Measurements from ENCODE around the gene HGS. TPM values are rescaled to one million over a fixed set of nuclear protein-coding genes. Genes with fewer than 3 reads are reported as not detected.

The HGS gene
- total and polyA plus RNA-seq, 2 of the 13 experiments (the other 11 are each of a cell fraction or from before 2014, with no cell fraction given) = 73.3 to 78.1 TPM

GRCh38 chr17:81711814-81712467 is 28.1 kb downstream of the HGS start, which contains the start of gene SLC25A10 (continued):
- 0 out of 2 replicates have a peak, but pooled peaks have one; percentile 21 for TF ChIP-seq FIP1L1 (IDR thresholded peaks at IDR 0.05; ENCODE audit: borderline replicate concordance, insufficient read depth, low read depth, low read length)
- TF ChIP-seq PHF21A (CRISPR knock-in tag; IDR thresholded peaks at IDR 0.05) = peak; percentile 90
- TF ChIP-seq ZNF282 (IDR thresholded peaks at IDR 0.05; ENCODE audit: partially characterized antibody) = no peak
- TF ChIP-seq NBN (conservative IDR thresholded peaks at IDR 0.05) = no peak
- TF ChIP-seq CSRNP2 (CRISPR knock-in tag; conservative IDR thresholded peaks at IDR 0.05; ENCODE audit: low read depth) = peak; percentile 90
- no peak for TF ChIP-seq NR3C1 (CRISPR knock-in tag; IDR thresholded peaks at IDR 0.05)
- peak; percentile 88; the same call in 1 of the 2 replicates for TF ChIP-seq ZNF460 (CRISPR knock-in tag; IDR thresholded peaks at IDR 0.05; ENCODE audit: borderline replicate concordance)
- TF ChIP-seq, protein P1, sequence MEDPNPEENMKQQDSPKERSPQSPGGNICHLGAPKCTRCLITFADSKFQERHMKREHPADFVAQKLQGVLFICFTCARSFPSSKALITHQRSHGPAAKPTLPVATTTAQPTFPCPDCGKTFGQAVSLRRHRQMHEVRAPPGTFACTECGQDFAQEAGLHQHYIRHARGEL (CRISPR knock-in tag; IDR thresholded peaks at IDR 0.05) = peak; percentile 95
- peak; percentile 51; the same call in 1 of the 2 replicates for TF ChIP-seq NR2F2 (IDR thresholded peaks at IDR 0.05; ENCODE audit: borderline replicate concordance, low read depth)
- TF ChIP-seq KLF12 (CRISPR knock-in tag; IDR thresholded peaks at IDR 0.05; ENCODE audit: borderline replicate concordance) = peak; percentile 88
- TF ChIP-seq, protein P2, sequence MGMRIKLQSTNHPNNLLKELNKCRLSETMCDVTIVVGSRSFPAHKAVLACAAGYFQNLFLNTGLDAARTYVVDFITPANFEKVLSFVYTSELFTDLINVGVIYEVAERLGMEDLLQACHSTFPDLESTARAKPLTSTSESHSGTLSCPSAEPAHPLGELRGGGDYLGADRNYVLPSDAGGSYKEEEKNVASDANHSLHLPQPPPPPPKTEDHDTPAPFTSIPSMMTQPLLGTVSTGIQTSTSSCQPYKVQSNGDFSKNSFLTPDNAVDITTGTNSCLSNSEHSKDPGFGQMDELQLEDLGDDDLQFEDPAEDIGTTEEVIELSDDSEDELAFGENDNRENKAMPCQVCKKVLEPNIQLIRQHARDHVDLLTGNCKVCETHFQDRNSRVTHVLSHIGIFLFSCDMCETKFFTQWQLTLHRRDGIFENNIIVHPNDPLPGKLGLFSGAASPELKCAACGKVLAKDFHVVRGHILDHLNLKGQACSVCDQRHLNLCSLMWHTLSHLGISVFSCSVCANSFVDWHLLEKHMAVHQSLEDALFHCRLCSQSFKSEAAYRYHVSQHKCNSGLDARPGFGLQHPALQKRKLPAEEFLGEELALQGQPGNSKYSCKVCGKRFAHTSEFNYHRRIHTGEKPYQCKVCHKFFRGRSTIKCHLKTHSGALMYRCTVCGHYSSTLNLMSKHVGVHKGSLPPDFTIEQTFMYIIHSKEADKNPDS (CRISPR knock-in tag; IDR thresholded peaks at IDR 0.05) = peak; percentile 84
- peak; percentile 91 for TF ChIP-seq TAF15 (IDR thresholded peaks at IDR 0.05; ENCODE audit: low read depth, low read length, poor library complexity, severe bottlenecking)
- TF ChIP-seq ZNF253 (CRISPR knock-in tag; IDR thresholded peaks at IDR 0.05; ENCODE audit: borderline replicate concordance) = peak; percentile 99
- peak; percentile 94 for TF ChIP-seq BRCA1 (CRISPR knock-in tag; IDR thresholded peaks at IDR 0.05)
- peak; percentile 95 for TF ChIP-seq ZC3H13 (CRISPR knock-in tag; IDR thresholded peaks at IDR 0.05)
- TF ChIP-seq, protein P3, sequence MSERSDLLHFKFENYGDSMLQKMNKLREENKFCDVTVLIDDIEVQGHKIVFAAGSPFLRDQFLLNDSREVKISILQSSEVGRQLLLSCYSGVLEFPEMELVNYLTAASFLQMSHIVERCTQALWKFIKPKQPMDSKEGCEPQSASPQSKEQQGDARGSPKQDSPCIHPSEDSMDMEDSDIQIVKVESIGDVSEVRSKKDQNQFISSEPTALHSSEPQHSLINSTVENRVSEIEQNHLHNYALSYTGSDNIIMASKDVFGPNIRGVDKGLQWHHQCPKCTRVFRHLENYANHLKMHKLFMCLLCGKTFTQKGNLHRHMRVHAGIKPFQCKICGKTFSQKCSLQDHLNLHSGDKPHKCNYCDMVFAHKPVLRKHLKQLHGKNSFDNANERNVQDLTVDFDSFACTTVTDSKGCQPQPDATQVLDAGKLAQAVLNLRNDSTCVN (CRISPR knock-in tag; IDR thresholded peaks at IDR 0.05; ENCODE audit: borderline replicate concordance) = peak; percentile 95
- TF ChIP-seq SSRP1 (CRISPR knock-in tag; IDR thresholded peaks at IDR 0.05) = no peak
- TF ChIP-seq ZNF547 (CRISPR knock-in tag; IDR thresholded peaks at IDR 0.05) = peak; percentile 99
- TF ChIP-seq ZNF687 (CRISPR knock-in tag; IDR thresholded peaks at IDR 0.05) = peak; percentile 95
- peak; percentile 99 for TF ChIP-seq KLF13 (CRISPR knock-in tag; IDR thresholded peaks at IDR 0.05)
- TF ChIP-seq ZFP36 (IDR thresholded peaks at IDR 0.05; ENCODE audit: borderline replicate concordance, low read depth, low read length, partially characterized antibody) = no peak
